ENCODE data around the gene NLRP9.

- TF ChIP-seq CTCF (IDR thresholded peaks at IDR 0.05; ENCODE audit: low read depth, low read length, poor library complexity, severe bottlenecking) (no peak), EZH2phosphoT487 (IDR thresholded peaks at IDR 0.05; ENCODE audit: borderline replicate concordance, low read length) (no peak)
Observed at GRCh38 chr19:55660991-55661390, 77.2 kb downstream of the NLRP9 start.
